Fibroblast of mammary gland (primary cell): Measurements from ENCODE around the gene MED13L.

Experiments
- DNase-seq: peaks from one replicate; pipeline ENCODE4 v3.0.0-alpha.2; 2010; ENCODE audit warnings: low read depth
- H3K4me3 ChIP-seq: 2 replicates; pipeline ENCODE4 v1.5.1; 2011; ENCODE audit warnings: low read depth, mild to moderate bottlenecking, low read length, moderate library complexity; ENCODE audit not compliant: control insufficient read depth
- CTCF ChIP-seq: conservative IDR thresholded peaks from 2 replicates; pipeline ENCODE4 v1.5.1; 2011; ENCODE audit warnings: low read depth, low read length, inconsistent platforms; ENCODE audit not compliant: control insufficient read depth, insufficient read depth

Gene MED13L

GRCh38 chr12:116077431-116077830 lies 200.1 kb downstream of the MED13L start:
- DNase-seq: no peak
- TF ChIP-seq CTCF: no peak

GRCh38 chr12:116076399-116076798 lies 201.1 kb downstream of the MED13L start:
- DNase-seq: peak; percentile 28
- TF ChIP-seq CTCF: no peak
- no peak overlapping the region for H3K4me3 ChIP-seq

More at GRCh38 chr12:116077431-116077830, 200.1 kb downstream of the MED13L start:
- H3K4me3 ChIP-seq: no peak overlapping the region

GRCh38 chr12:116074686-116075085 lies 202.8 kb downstream of the MED13L start:
- H3K4me3 ChIP-seq: no peak overlapping the region
- TF ChIP-seq CTCF: no peak
- no peak for DNase-seq

- H3K4me3 ChIP-seq: no peak overlapping the region
- TF ChIP-seq CTCF: no peak
- DNase-seq: no peak
Measured at GRCh38 chr12:116071555-116072230, 205.8 kb downstream of the MED13L start.

- H3K4me3 ChIP-seq: no peak overlapping the region
- no peak for DNase-seq
- no peak for TF ChIP-seq CTCF
Measured at GRCh38 chr12:116070444-116070843, 207.0 kb downstream of the MED13L start.

- no peak for TF ChIP-seq CTCF
- H3K4me3 ChIP-seq: no peak overlapping the region
- no peak for DNase-seq
Measured at GRCh38 chr12:116069943-116070342, 207.6 kb downstream of the MED13L start.
